ENCODE results near the gene SNRPB2. TPM values are rescaled to one million over a fixed set of nuclear protein-coding genes. Genes with fewer than 3 reads are reported as not detected.
A peak's percentile ranks its signal among the peaks of the same experiment; 100 is the strongest.

The SNRPB2 gene
- total and polyA plus RNA-seq, 12 donors, result 20.5 to 94.9 (median 40.9) TPM

- H3K9me3 ChIP-seq (replicated peaks in 1 of 3), result no peaks in the 10 kb centered on the region
- TF ChIP-seq CTCF (IDR thresholded peaks at IDR 0.05) (no peak), POLR2A (IDR thresholded peaks at IDR 0.05) (no peak)
- no peak overlapping the region for H3K4me3 ChIP-seq
- no peaks in the 10 kb centered on the region for H3K4me1 ChIP-seq (replicated peaks in 1 of 2)
- no peak overlapping the region for H3K27ac ChIP-seq
- intact Hi-C loops (cut with DNase I), result no loop called here
- H3K36me3 ChIP-seq (replicated peaks in 1 of 2), result no peaks in the 10 kb centered on the region
- WGBS, 4 donors, result 35 to 44% (median 42%) methylated on average over 2 of the region's 2 CpGs
- DNase-seq, result peak; percentile 45 to 75 (median 59)
- no peaks in the 10 kb centered on the region for H3K27me3 ChIP-seq
Measured at GRCh38 chr20:16758454-16759180, 28.8 kb downstream of the SNRPB2 start.

- H3K36me3 ChIP-seq (replicated peaks in 1 of 2), result no peaks in the 10 kb centered on the region
- no peak for TF ChIP-seq POLR2A (IDR thresholded peaks at IDR 0.05)
- no peak for TF ChIP-seq CTCF (IDR thresholded peaks at IDR 0.05)
- intact Hi-C loops (cut with DNase I), result no loop called here
- WGBS, 4 donors, result 75 to 95% (median 82%) methylated on average over 1 of the region's 1 CpG
- no peaks in the 10 kb centered on the region for H3K4me1 ChIP-seq (replicated peaks in 1 of 2)
- no peak for DNase-seq
- H3K4me3 ChIP-seq, result no peak overlapping the region
- H3K27me3 ChIP-seq, result no peaks in the 10 kb centered on the region
- H3K27ac ChIP-seq, result no peak overlapping the region
- no peaks in the 10 kb centered on the region for H3K9me3 ChIP-seq (replicated peaks in 1 of 3)
Measured at GRCh38 chr20:16759181-16759563, 29.3 kb downstream of the SNRPB2 start.

- H3K27me3 ChIP-seq, result no peaks in the 10 kb centered on the region
- no peaks in the 10 kb centered on the region for H3K9me3 ChIP-seq (replicated peaks in 1 of 3)
- no peak overlapping the region for H3K4me3 ChIP-seq
- intact Hi-C loops (cut with DNase I), result loop anchor here in 1 of 2 donors (10.0 kb wide), 1 partner anchor 246 kb away; no protein-coding TSS in a partner anchor
- WGBS, 4 donors, result 59 to 61% (median 60%) methylated on average over 11 of the region's 11 CpGs
- TF ChIP-seq CTCF (IDR thresholded peaks at IDR 0.05), result no peak
- no peak for TF ChIP-seq POLR2A (IDR thresholded peaks at IDR 0.05)
- no peak for DNase-seq
- H3K36me3 ChIP-seq (replicated peaks in 1 of 2), result no peaks in the 10 kb centered on the region
- H3K27ac ChIP-seq, result no peak overlapping the region
- H3K4me1 ChIP-seq (replicated peaks in 1 of 2), result no peaks in the 10 kb centered on the region
Measured at GRCh38 chr20:16760431-16761304, 30.8 kb downstream of the SNRPB2 start.

- Histone ChIP-seq H3K36me3 (replicated peaks in 1 of 2) (no peaks in the 10 kb centered on the region), H3K27me3 (no peaks in the 10 kb centered on the region), H3K27ac (no peak overlapping the region), H3K9me3 (replicated peaks in 1 of 3) (no peaks in the 10 kb centered on the region), H3K4me1 (replicated peaks in 1 of 2) (no peaks in the 10 kb centered on the region), H3K4me3 (no peak overlapping the region)
- TF ChIP-seq POLR2A (IDR thresholded peaks at IDR 0.05) (no peak), CTCF (IDR thresholded peaks at IDR 0.05) (peak; percentile 59 to 87 (median 80))
- peak; percentile 38 to 81 (median 53) for DNase-seq
- 1 to 4% (median 2%) methylated on average over 3 of the region's 3 CpGs for WGBS, 4 donors
- intact Hi-C loops (cut with DNase I), result loop anchor here in 1 of 2 donors (10.0 kb wide), 1 partner anchor 247 kb away; no protein-coding TSS in a partner anchor
Measured at GRCh38 chr20:16761305-16761829, 31.5 kb downstream of the SNRPB2 start.
